GM20431 (cell line): ENCODE data around the gene OLFM1.

Experiments
- in situ Hi-C: fragments of 300-500 bp; cut with MseI, MboI; formaldehyde crosslinking; loops from one replicate; pipeline ENCODE4 v1.15.0; 2020; ENCODE audit warnings: low sequenced_read_pairs; ENCODE audit not compliant: unreplicated experiment

Gene OLFM1

DNA sequence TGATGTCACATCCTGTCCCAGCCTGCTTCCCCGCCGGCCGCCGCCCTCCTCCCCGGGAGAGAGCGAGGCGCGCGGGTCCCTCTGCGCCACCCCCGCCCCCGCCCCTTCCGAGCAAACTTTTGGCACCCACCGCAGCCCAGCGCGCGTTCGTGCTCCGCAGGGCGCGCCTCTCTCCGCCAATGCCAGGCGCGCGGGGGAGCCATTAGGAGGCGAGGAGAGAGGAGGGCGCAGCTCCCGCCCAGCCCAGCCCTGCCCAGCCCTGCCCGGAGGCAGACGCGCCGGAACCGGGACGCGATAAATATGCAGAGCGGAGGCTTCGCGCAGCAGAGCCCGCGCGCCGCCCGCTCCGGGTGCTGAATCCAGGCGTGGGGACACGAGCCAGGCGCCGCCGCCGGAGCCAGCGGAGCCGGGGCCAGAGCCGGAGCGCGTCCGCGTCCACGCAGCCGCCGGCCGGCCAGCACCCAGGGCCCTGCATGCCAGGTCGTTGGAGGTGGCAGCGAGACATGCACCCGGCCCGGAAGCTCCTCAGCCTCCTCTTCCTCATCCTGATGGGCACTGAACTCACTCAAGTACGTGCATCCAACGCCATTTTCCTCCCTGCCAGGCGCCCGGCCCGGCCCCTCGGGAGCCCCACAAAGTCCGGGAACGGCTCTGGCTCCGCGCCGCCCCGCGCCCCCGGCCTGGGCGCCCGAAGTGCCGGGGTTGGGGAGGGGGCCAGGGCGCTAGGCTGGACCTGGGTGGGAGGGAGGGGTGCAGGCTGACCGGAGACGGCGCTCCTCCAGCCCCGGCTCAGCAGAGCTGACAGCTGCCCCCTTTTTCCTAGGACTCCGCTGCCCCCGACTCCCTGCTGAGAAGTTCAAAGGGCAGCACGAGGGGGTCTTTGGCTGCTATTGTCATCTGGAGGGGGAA, 12.0 kb upstream of the OLFM1 start:
- in situ Hi-C loops: no loop called here

DNA sequence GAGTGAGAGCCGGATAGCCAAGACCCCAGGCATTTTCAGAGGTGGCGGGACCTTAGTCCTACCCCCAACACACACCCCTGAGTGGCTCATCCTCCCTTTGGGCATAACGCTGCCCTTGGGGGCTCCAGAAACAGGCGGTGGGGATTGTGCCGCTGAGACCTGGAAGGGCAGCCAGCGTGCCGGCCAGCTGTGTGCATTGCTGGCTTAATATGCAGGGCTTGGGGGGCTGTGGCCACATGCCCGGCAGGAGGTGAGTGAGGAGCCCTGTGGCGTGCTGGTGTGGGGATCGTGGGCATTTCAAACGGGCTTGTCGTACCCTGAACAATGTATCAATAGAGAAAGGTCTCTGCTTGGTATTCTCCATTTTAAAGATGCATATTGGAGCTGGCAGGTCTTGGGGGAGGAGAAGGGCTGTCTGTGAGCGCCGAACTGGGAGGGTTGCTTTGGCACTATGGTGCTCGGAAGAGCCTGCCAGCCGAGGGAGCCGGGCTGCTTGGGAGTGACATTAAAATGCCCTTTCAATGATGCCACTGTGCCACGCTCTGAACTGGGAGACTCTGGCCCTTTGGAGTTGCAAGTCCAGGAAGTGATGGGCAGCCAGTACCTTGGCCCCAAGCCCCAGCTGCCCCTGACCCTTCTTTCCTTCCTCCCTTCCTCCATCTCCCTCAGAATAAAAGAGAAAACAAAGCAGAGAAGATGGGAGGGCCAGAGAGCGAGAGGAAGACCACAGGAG, 11.2 kb upstream of the OLFM1 start:
- in situ Hi-C loops: no loop called here

- in situ Hi-C loops: no loop called here
Observed at GRCh38 chr9:135076876-135077430, 10.5 kb upstream of the OLFM1 start.

GRCh38 chr9:135077497-135078200, 9.8 kb upstream of the OLFM1 start:
- in situ Hi-C loops: no loop called here

- in situ Hi-C loops: no loop called here
Observed at GRCh38 chr9:135078361-135078821, 9.1 kb upstream of the OLFM1 start.

DNA sequence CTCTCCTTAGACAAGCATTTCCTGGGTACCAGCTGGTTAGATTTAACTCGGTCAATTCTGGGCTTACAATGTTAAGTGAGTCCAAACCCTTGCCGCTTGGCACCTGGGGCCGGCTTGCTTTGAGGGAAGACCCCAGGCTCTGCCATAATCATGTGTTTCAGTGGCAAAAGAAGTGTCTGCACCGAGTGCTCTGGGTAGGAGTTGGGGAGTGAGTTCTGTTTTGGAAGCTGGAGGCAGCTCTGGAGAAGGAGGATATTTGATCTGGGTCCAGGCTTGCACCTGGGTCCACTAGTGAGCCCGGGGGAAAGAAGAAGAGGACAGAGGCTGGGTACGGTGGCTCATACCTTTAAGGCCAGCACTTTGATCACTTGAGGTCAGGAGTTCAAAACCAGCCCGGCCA, 8.4 kb upstream of the OLFM1 start:
- in situ Hi-C loops: no loop called here

GRCh38 chr9:135079676-135080075, 7.8 kb upstream of the OLFM1 start:
- in situ Hi-C loops: no loop called here

DNA sequence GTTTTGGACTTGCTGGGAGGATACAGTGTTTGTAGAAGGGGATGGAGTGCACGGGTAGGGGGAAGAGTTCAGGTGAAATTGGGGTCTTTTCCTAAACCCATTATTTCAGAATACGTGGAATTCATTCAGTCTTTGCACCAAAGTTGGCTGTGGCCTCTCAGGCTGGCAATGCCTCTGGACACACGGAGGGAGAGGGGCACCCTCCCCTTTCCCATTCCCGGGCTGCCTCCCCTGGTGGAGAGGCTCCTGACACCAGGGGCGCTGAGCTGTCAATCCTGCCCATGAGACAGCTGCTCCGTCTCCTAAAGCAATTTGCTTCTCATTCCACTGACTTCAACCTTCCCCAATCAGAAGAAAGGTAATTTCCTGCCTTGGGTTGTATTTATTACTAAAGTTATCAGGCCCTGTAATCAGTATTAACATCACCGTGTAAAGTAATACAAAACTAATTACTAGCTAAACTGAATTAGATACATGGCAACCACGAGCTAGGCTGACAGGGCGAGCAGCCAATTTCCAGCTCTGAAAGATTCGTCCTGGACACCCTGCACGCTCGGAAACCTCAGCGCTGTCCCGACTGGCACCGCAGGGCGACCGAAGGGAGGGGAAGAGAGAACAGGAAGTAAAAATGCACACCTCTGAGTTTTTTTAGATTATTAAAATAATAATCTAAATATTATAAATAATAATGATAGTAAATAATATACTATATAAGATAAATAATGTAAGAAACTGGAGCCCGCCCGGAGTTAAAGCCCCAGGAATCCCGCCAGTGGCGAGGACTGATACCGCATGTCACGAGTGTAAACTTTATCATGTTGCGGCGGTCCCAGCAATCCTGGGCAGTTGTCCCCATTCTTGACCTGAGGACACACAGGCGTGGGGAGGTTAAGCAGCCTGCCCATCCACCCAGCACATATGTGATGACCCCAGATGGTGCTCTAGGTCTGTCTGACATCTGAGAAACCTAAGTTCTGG, 6.9 kb upstream of the OLFM1 start:
- in situ Hi-C loops: no loop called here

DNA sequence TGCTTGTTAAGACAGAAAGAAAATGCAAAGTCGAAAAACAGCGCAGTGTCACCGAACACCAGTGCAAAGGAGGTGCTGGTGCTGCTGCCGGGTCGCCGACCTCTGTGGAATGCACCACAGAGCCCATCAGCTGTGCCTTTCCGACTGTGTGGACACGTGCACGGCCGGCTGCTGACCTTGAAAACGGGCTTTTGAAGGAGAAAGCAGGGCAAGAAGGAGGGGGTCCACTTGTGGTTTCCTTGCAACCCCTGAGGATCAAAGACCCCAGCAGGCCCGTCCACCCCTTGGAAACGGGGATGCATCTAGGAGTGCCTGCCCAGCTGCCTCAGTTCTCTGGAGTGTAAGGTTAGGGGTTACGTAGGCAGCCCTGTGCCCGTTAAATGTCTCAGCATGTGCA, 6.2 kb upstream of the OLFM1 start:
- in situ Hi-C loops: no loop called here

DNA sequence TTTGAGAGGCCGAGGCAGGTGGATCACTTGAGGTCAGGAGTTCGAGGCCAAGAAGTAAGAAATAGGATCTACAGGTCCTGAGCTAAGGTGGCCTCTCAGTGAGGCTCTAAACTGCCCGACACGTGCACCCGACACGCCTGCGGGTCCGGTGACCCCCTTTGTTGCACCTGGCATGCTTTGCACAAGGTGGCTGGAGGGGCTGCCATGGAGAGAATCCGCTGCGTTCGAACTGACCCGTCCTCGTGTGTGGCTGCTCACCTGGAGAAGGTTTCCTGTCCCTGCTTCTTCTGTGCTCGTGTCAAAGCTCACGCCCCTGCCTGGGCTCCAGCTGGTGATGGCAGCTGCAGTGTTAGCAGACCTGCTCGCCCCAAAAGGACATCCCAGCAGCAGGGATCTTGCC, 5.7 kb upstream of the OLFM1 start:
- in situ Hi-C loops: no loop called here

DNA sequence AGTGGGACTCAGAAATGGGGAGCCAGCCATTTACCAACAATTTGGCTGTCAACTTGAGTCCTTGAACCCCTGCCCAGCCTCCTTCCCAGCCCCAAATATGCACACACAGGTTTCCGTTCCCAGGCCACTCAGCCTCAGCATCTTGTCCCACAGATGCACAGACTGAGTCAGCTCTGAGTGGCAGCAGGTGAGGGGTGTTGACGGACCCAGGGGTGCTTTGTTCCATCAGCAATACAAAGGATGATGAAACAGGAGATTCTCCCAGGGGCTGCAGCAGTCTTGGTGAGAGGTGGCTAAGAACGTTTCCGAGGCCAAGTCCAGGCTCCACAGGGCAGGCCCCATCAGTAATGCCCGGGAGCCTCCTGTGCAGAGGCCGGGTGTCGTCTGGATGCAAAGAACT, 4.9 kb upstream of the OLFM1 start:
- in situ Hi-C loops: no loop called here

DNA sequence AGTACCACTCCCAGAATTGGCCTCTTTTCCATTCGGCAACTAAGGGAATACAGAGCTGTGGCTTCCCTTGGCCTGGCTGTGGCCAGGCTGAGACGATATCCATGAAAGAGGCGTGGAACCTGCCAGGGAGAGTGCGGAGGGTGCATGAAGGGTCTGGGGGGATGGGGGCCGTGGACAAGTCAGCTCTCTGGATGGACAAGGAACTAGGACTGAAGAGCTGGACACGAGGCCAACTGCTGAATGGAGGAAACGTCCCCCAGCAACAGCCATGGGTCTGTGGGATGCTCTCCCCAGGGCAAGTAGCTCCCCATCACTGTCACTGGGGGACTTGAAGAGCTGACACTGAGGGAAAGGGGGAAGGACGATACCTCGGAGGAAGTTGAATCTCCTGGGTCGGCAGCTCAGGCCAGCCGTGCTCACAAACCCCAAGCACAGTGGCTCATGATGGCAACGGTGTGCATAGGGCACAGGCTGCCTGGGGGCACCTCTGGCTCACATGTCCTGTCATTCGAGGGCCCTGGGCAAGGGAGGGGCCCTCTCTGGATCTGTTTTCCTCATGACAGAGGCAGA, 4.1 kb upstream of the OLFM1 start:
- in situ Hi-C loops: no loop called here

- in situ Hi-C loops: no loop called here
Observed at GRCh38 chr9:135083831-135084230, 3.6 kb upstream of the OLFM1 start.

DNA sequence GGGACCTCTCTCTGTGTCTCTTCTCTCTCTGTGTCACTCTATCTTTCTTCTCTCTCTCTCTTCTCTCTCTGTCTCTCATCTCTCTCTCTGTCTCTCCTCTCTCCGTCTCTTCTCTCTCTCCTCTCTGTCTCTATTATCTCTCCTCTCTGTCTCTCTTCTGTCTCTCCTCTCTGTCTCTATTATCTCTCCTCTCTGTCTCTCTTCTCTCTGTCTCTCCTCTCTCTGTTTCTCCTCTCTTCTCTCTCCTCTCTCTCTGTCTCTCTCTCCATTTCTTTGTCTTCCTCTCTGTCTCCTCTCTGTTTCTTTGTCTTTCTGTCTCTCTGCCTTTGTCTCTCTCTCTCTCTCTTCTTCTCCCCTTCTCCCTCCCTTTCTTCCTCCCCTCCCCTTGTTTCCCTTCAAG, 3.2 kb upstream of the OLFM1 start:
- in situ Hi-C loops: no loop called here

DNA sequence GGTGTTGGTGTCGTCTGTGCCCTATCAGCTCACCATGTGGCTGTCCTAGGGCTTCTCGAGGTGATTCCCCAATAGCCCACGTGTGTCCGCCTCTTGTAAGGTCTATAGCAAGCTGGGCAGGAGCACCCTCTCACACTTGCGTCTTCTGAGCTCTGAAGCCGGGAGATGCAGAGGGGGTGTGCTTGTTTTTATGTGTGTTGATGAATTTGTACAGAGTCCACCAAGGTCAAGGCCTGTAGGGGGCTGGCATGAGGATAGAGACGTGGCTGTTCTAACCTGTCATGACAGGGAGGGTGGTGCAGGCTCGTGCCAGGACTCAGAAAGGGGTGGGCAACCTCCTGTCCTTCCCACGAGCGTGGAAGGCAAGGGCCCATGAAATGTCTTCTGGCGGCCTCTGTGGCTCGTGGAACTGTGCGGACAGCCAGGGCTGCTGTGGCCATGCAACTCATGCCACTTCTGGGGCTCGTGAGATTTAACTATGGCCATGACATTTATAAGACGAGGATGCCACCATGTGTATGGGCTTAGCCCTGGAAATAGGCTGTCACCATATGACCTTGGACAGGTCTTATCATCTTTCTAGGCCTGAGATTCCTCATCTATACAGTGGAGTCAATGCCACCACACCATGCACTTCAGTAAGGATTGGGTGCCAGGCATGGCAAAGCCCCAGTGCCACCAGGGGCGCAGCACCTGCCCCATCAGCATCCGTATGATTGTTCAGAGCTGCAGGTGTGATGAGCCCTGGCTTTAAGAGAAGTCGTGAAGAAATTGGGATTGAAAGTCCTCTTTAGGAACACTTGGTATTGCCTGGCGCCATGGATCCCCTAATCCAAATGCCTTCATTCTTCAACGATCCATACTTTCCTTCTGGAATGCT, 2.3 kb upstream of the OLFM1 start:
- in situ Hi-C loops: no loop called here

DNA sequence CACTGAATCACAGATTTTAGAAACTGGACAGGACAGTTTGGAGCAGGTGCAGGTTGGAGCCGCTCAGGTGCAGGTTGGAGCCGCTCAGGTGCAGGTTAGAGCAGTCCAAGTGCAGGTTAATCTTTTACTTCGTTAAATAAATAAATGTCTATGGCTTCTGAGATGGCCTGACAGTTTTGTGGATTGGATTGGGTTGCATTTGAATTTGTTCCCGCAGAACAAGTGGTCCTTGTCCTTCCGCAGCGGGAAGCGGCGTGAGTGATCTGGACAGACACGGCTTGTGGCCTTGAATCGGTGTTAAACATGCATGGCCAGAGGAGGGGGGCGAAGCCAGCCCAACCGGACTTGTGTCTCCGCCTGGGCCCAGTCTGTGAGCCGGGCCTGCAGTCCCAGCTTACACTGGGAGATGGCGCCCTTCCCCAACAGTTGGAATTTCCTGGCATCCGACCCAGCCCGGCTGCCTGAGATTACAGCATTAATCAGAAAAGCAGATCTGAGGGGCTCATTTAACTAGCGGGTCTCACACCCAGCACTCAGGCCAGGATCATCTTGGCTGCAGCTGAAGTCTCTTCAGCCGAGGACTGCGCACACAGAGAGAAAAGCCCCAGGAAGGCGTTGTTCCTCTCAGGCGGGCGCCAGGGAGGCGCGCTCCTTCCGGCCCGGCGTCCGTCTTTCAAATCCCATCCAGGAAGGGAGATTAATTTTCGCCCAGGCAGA, 1.5 kb upstream of the OLFM1 start:
- in situ Hi-C loops: no loop called here
